ENCODE results near the gene C1QTNF8.
A peak's percentile ranks its signal among the peaks of the same experiment; 100 is the strongest.

GRCh38 chr16:1078579-1079021 is 17.4 kb downstream of the C1QTNF8 start:
- TF ChIP-seq EP300 (IDR thresholded peaks at IDR 0.05; ENCODE audit: low read depth): no peak
- no peak for TF ChIP-seq CTCF (IDR thresholded peaks at IDR 0.05)
- TF ChIP-seq POLR2A (IDR thresholded peaks at IDR 0.05): no peak
- peak; percentile 54 to 82 (median 55) for TF ChIP-seq POLR2AphosphoS5 (IDR thresholded peaks at IDR 0.05)
